NCI-H187 treated with DMSO at 0.1 percent for 48 hours (cell line): ENCODE measurements around the gene BICRA.
"Not testable (repeated sequence)": the region's sequence is repeated elsewhere in the genome, so short reads cannot be mapped to it uniquely, and the experiment has no call there.

Source experiments
- DNase-seq: peaks from one replicate; lab custom pipeline; 2025; lab: John Stamatoyannopoulos, UW

Gene BICRA

GRCh38 chr19:47694466-47695273, 85.7 kb downstream of the BICRA start:
- DNase-seq = no peak

- no peak for DNase-seq
Measured at GRCh38 chr19:47695533-47696262, 86.8 kb downstream of the BICRA start.

- no peak for DNase-seq
Measured at GRCh38 chr19:47696635-47697034, 87.7 kb downstream of the BICRA start.

GRCh38 chr19:47697863-47698609, 89.1 kb downstream of the BICRA start:
- DNase-seq = no peak

- DNase-seq = no peak
Measured at GRCh38 chr19:47698631-47699359, 89.9 kb downstream of the BICRA start.

GRCh38 chr19:47699360-47699917, 90.5 kb downstream of the BICRA start:
- no peak for DNase-seq

GRCh38 chr19:47700934-47701716, 92.2 kb downstream of the BICRA start:
- no peak for DNase-seq

GRCh38 chr19:47701717-47702552, 93.0 kb downstream of the BICRA start:
- DNase-seq = no peak

- no peak for DNase-seq
Measured at GRCh38 chr19:47702671-47703070, 93.7 kb downstream of the BICRA start.

- no peak for DNase-seq
Measured at GRCh38 chr19:47703301-47703700, 94.4 kb downstream of the BICRA start.

- no peak for DNase-seq
Measured at GRCh38 chr19:47704024-47704423, 95.1 kb downstream of the BICRA start.

GRCh38 chr19:47704656-47705055, 95.7 kb downstream of the BICRA start:
- DNase-seq = no peak

- no peak for DNase-seq
Measured at GRCh38 chr19:47707135-47707925, 98.4 kb downstream of the BICRA start.

GRCh38 chr19:47711652-47712242, 102.8 kb downstream of the BICRA start:
- no peak for DNase-seq

GRCh38 chr19:47713046-47714021, 104.4 kb downstream of the BICRA start, which contains the start of gene EHD2:
Gene EHD2 (plus strand): TSS chr19:47713422. CDS start chr19:47716613, 3,191 bp downstream.
- DNase-seq = no peak

GRCh38 chr19:47714339-47714738, 105.4 kb downstream of the BICRA start:
- no peak for DNase-seq

- DNase-seq = not testable (repeated sequence)
Measured at GRCh38 chr19:47714855-47715254, 105.9 kb downstream of the BICRA start.
